Measurements from ENCODE around the gene EXOC2.

DNA sequence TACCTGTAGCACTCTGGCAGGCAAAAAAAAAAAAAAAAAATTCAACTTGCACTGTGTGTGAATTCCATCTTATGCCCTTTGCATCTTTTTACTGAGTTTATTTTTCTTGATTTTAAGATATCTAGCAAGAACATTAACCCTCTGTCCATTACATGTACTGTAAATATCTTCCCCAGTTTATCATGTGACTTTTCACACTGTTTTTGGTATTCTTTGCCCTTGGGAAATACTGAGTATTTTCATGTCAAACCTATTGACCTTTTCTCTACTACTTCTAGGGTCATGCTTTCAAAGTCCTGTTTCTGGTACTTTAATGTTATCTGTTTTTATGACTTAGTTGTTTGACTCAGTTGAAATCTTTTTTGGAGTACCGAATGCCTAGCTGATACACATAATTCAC lies 35.2 kb downstream of the EXOC2 start:
- TF ChIP-seq, protein P1, sequence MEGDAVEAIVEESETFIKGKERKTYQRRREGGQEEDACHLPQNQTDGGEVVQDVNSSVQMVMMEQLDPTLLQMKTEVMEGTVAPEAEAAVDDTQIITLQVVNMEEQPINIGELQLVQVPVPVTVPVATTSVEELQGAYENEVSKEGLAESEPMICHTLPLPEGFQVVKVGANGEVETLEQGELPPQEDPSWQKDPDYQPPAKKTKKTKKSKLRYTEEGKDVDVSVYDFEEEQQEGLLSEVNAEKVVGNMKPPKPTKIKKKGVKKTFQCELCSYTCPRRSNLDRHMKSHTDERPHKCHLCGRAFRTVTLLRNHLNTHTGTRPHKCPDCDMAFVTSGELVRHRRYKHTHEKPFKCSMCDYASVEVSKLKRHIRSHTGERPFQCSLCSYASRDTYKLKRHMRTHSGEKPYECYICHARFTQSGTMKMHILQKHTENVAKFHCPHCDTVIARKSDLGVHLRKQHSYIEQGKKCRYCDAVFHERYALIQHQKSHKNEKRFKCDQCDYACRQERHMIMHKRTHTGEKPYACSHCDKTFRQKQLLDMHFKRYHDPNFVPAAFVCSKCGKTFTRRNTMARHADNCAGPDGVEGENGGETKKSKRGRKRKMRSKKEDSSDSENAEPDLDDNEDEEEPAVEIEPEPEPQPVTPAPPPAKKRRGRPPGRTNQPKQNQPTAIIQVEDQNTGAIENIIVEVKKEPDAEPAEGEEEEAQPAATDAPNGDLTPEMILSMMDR (IDR thresholded peaks at IDR 0.05): no peak
- no peak for TF ChIP-seq POLR2A (IDR thresholded peaks at IDR 0.05; ENCODE audit: low read depth)

Measured in esophagus muscularis mucosa (tissue), 3 donors.